GM18499 (cell line): ENCODE measurements around the gene AP3B1.

Experiments used
- ATAC-seq: cut with Tn5 transposase; IDR thresholded peaks from one replicate; pipeline ENCODE4 v1.9.1; 2021; ENCODE audit warnings: moderate number of reproducible peaks; ENCODE audit not compliant: insufficient read depth, unreplicated experiment

AP3B1 gene

DNA sequence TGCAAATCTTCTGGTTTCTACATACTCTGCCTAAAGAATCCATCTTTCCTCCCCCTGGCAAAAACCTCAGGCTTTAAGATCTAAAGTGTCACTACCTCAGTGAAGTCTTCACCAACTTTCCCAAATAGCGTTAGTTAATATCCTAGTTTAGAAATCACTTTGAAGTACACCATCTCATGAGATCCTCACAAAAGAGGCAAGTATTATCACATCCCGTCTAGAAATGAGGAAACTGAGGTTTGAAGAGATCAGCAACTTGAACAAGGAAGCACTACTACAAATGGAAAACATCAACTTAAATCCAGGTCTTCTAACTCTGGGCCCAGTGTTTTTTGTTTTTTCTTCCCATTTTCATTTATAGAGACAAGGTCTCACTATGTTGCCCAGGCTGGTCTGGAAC, 4.6 kb downstream of the AP3B1 start:
- ATAC-seq, result no peak

- ATAC-seq, result no peak
Observed at GRCh38 chr5:78288246-78288645, 6.3 kb downstream of the AP3B1 start.

DNA sequence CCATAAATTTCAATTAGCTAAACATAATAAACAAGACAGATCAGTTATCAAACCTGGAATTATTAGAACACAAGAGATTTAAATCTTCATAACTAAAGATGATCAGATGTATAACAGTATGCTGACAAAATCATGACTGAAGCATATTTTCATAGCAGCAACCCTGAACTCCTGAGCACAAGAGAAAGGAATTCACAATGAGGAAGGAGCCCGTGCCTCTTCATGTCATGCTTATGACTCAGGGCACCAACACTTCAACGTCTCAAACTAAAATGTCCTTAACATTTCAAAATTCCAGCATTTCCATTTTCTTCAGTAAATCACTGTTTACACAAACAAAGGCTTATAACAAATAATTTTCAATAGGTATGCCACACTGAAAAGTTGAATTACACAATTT, 6.7 kb downstream of the AP3B1 start:
- no peak for ATAC-seq

GRCh38 chr5:78287169-78287568, 7.3 kb downstream of the AP3B1 start:
- ATAC-seq, result no peak

- no peak for ATAC-seq
Observed at GRCh38 chr5:78286290-78286689, 8.2 kb downstream of the AP3B1 start.

DNA sequence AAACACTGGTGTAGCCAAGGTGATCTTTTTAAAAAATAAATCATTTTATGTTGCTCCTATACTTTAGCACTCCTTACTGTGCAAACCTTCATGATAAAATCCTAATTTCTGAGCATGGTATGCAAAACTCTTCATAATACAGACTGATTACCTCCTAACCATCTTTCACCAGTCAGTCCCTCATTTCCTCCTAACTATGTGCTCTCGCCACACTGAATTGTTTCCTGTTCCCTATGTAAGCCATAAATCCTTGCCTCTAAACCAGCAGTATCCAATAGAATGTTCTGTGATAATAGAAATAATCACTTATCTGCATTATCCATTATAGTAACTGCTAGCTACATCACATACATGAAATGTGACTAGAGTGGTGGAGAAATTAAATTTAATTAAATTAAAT, 10.7 kb downstream of the AP3B1 start:
- ATAC-seq, result no peak

DNA sequence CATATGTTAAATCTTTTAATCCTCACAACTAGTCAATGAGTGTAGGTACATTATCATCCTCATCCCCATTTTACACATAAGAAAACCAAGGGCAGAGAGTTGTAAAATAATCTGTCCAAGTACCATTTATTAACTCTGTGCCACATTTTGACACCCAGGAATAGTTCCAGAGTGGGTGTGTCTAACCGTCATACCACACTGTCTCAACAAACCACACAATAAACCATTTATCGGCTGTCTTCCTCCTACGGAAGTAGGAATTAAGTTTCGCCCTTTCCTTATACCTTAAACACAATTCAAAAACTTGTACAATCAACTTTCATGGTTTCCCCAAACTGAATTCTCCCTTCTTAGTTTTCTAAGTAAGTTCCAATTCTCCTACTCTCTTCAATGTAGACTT, 11.4 kb downstream of the AP3B1 start:
- ATAC-seq, result no peak

DNA sequence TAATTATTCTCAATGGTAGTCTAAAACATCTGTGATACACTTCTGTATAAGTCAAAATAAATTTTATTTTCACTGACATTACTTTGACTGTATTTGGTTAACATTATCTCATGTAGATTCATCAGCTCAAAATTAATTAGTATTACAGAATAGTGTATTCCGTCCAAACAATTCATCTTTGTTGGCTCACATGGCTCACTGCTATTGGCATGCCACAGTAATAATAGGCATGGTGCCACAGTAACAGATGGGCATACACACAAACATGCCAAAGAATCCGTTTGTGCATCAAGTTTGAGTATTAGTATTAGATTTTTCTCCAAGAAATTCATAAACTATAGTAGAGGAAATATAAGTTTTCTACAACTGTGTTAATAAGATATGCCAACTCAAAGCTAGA, 14.2 kb downstream of the AP3B1 start:
- ATAC-seq, result no peak

GRCh38 chr5:78279194-78279593, 15.3 kb downstream of the AP3B1 start:
- ATAC-seq, result no peak

DNA sequence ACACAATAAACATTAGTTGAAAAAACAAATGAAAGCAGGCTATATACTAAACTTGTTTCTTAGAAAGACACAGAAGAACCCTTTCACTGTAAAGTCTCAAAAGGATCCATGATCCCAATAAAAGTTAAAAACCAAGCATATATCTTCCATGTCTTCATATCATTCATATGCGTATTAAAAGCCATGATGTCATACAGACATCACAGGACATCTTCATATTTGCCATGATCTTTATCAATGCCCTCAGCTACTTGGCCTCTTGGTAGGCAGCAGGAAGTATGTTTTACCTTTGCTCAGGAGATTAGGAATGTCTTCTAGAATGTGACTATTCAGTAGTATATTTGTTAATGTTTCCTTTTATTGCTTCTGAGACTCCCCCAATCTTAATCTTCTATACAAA, 16.8 kb downstream of the AP3B1 start:
- no peak for ATAC-seq

GRCh38 chr5:78275998-78276543, 18.4 kb downstream of the AP3B1 start:
- no peak for ATAC-seq

DNA sequence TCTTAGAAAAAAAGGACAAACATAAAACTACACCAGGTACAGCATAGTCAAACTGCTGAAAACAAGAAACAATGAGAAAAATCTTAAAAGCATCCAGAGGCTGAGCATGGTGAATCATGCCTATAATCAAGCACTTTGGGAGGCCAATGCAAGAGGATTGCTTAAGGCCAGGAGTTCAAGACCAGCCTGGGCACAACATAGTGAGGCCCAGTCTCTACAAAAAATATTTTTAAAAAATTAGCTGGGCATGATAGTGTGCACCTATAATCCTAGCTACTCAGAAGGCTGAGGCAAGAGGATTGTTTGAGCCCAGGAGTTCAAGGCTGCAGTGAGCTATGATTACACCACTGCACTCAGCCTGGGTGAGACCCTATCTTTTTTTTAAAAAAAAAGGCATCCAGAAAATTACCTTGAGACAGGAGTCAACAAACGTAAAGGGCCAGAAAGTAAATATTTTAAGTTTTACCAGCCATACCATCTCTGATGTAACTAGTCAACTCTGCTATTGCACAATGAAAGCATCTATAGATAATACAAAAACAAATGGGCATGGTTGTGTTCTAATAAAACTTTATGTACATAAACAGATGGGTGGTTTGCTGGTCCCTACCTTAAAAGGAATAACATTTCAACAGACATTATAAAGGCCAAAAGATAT, 19.8 kb downstream of the AP3B1 start:
- no peak for ATAC-seq

GRCh38 chr5:78273436-78273835, 21.1 kb downstream of the AP3B1 start:
- no peak for ATAC-seq

DNA sequence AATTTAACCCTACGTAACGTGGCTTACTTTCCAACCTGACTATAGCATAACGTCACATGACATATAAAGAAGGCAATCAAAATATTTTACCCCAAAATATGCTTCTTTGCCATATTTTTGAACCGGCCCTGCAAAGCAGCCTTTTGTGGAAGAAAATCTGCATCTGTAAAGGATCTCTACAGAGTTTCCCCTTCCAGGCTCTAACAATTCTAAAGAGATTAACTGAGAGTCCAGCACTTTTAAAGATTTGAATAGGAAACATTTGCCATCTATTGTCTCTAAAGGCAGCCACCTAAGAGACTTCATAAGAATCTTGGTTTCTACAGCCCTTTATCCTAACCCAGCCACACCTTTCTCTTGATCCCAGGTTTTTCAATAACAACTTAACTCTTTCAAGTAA, 22.7 kb downstream of the AP3B1 start:
- ATAC-seq, result no peak

GRCh38 chr5:78269088-78269703, 25.3 kb downstream of the AP3B1 start:
- no peak for ATAC-seq

GRCh38 chr5:78268356-78268755, 26.1 kb downstream of the AP3B1 start:
- ATAC-seq, result no peak

DNA sequence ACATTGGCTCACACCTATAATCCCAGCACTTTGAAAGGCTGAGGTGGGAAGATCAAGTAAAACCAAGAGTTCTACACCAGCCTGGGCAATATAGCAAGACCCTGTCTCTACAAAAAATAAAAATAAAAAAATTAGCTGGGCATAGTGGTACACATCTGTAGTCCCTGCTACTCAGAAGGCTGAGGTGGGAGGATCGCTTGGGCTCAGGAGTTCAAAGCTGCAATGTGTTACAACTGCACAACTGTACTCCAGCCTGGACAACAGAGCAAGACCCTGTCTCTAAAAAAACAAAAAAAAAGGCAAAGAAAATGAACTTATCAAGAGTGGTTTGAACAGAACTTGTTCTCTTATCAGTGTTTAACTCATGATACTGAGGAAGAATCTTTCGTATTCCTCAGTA, 29.3 kb downstream of the AP3B1 start:
- ATAC-seq, result no peak

DNA sequence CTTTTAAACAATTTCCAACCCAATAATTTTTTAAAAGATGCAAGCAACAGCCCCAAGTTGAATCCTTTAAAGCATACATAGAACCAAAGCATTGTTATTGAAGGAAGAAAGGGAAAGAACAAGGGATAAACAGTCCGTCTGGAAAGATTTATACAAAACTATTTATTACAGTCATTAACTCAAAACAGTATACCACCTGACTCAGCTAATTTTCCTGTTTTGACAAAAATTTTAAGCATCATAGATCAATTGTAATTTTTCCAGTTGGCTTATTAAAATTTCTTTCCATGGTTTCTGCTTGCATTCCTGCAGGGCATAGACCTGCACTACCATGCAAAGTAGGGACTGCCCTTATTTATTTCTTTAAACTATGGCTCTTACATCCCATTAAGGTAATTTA, 29.9 kb downstream of the AP3B1 start:
- no peak for ATAC-seq

GRCh38 chr5:78260771-78261170, 33.7 kb downstream of the AP3B1 start:
- no peak for ATAC-seq

- ATAC-seq, result no peak
Observed at GRCh38 chr5:78253201-78253600, 41.3 kb downstream of the AP3B1 start.

GRCh38 chr5:78252715-78253114, 41.8 kb downstream of the AP3B1 start:
- ATAC-seq, result no peak

GRCh38 chr5:78251663-78252284, 42.7 kb downstream of the AP3B1 start:
- ATAC-seq, result no peak
